DMS79 (cell line): ENCODE measurements around the gene CFL2.
"Not testable (repeated sequence)": the region's sequence is repeated elsewhere in the genome, so short reads cannot be mapped to it uniquely, and the experiment has no call there.

Source experiments
- DNase-seq: peaks from one replicate; lab custom pipeline; 2025; lab: John Stamatoyannopoulos, UW

Gene CFL2

GRCh38 chr14:34711796-34712712 lies 2.3 kb downstream of the CFL2 start:
- DNase-seq = no peak

- no peak for DNase-seq
Measured at GRCh38 chr14:34711169-34711568, 3.2 kb downstream of the CFL2 start.

GRCh38 chr14:34710744-34711143 lies 3.6 kb downstream of the CFL2 start:
- no peak for DNase-seq

GRCh38 chr14:34710006-34710405 lies 4.4 kb downstream of the CFL2 start:
- no peak for DNase-seq

GRCh38 chr14:34707722-34708121 lies 6.7 kb downstream of the CFL2 start:
- no peak for DNase-seq

- DNase-seq = no peak
Measured at GRCh38 chr14:34701808-34702207, 12.6 kb downstream of the CFL2 start.

GRCh38 chr14:34700622-34701130 lies 13.7 kb downstream of the CFL2 start:
- DNase-seq = no peak

- DNase-seq = peak; percentile 14
Measured at GRCh38 chr14:34699873-34700621, 14.3 kb downstream of the CFL2 start.

GRCh38 chr14:34694216-34694615 lies 20.2 kb downstream of the CFL2 start:
- DNase-seq = not testable (repeated sequence)

GRCh38 chr14:34693228-34693939 lies 21.0 kb downstream of the CFL2 start:
- no peak for DNase-seq

GRCh38 chr14:34692898-34693227 lies 21.5 kb downstream of the CFL2 start:
- DNase-seq = no peak

GRCh38 chr14:34692348-34692747 lies 22.0 kb downstream of the CFL2 start:
- no peak for DNase-seq

GRCh38 chr14:34691206-34691605 lies 23.2 kb downstream of the CFL2 start:
- no peak for DNase-seq

GRCh38 chr14:34688470-34689206 lies 25.8 kb downstream of the CFL2 start:
- DNase-seq = no peak

- DNase-seq = no peak
Measured at GRCh38 chr14:34685819-34686428, 28.5 kb downstream of the CFL2 start.

- DNase-seq = no peak
Measured at GRCh38 chr14:34684578-34684977, 29.8 kb downstream of the CFL2 start.

GRCh38 chr14:34682787-34683321 lies 31.5 kb downstream of the CFL2 start:
- DNase-seq = no peak

GRCh38 chr14:34680806-34681479 lies 33.5 kb downstream of the CFL2 start:
- DNase-seq = no peak

GRCh38 chr14:34678735-34679134 lies 35.7 kb downstream of the CFL2 start:
- DNase-seq = no peak

- no peak for DNase-seq
Measured at GRCh38 chr14:34678306-34678705, 36.1 kb downstream of the CFL2 start.
